Fibroblast of upper back skin (primary cell): ENCODE results near the gene CLDN7.

Experiments
- DNase-seq: peaks from one replicate; pipeline ENCODE4 v3.0.0-alpha.2; 2013

Gene CLDN7

DNA sequence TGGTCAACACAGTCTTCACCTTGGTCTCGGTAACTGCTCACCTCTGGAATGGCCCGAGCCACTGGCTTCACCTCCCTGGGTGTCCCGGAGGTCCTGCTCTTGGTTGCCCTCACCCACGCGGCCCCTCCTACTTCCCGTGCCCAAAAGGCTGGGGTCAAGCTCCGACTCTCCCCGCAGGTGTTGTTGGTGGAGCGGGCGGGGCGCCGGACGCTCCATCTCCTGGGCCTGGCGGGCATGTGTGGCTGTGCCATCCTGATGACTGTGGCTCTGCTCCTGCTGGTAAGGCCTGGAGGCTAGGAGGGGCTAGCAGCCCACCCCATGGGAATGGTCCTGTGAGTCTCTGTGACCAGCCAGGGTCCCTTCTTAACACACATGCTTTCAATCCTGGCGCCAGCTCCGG lies 22.6 kb upstream of the CLDN7 start:
- DNase-seq: no peak

DNA sequence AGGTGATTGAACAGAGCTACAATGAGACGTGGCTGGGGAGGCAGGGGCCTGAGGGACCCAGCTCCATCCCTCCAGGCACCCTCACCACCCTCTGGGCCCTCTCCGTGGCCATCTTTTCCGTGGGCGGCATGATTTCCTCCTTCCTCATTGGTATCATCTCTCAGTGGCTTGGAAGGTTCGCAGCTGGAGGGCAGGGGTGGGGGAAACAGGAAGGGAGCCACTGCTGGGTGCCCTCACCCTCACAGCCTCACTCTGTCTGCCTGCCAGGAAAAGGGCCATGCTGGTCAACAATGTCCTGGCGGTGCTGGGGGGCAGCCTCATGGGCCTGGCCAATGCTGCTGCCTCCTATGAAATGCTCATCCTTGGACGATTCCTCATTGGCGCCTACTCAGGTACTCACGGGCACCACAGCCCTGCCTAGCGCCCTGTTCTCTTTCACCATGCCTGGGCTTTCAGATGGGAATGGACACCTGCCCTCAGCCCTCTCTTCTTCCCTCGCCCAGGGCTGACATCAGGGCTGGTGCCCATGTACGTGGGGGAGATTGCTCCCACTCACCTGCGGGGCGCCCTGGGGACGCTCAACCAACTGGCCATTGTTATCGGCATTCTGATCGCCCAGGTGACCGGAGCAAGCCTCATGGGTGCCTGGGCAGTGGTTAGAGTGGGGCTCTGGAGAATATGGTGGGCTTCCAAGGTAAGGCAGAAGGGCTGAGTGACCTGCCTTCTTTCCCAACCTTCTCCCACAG lies 21.4 kb upstream of the CLDN7 start:
- no peak for DNase-seq

DNA sequence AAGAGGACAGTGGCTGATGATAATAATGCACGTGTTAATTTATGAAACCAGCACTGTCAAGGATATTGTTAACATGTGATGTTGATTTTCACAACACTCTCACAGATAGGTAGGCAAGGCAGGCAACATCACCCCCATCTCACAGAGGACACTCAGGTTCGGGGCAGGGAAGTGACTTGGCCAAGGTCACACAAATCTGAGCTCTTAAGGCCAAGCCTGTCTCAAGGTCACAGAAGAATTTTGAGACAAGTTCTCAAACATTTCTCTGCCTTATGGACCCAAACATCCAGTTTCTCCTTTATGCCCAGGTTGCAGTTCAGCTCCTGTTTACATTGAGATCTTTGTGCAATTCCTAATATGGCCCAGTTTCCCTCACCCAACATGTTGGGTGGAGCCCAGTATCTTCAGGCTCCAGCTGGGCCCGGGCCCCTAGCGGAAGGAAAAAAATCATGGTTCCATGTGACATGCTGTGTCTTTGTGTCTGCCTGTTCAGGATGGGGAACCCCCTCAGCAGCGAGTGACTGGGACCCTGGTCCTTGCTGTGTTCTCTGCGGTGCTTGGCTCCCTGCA lies 20.6 kb upstream of the CLDN7 start:
- DNase-seq: no peak

DNA sequence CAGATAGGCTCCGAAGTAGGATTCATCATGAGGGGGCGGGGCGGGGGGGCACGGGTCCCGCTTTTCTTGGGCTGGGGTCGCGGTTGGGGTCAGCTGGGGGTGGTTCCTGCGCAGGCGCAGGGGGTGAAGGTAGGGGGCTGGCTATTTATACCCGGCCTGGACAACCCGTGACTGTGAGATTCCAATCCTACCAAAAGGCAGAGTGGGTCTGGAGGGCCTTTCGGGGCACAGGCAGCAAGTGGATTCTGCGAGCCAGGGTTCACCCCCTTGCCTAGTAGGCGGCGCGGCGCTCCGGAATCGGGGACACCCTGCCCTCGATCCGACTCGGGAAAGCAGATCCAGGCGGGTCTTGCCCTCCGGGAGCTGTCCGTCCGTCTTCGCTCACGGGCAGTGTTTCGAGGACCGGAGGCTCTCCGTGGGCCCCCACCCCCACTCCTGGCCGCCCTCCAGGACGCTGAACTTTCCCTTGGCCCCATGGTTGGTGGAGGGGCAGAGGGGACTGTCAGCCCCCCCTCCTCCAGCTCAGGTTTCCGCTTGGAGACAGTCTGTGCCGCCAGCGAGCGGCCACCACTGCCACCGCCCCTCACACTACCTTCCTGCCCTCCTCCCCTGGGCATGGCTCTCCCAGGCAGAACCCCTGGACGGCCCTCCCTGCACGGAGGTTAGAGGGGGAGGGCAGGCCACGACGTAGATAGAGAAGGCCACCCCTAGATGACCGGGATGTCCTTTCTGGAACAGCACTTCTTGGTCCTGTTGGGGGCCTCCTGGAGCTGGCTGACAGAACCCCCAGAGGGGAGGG lies 19.9 kb upstream of the CLDN7 start:
- no peak for DNase-seq

DNA sequence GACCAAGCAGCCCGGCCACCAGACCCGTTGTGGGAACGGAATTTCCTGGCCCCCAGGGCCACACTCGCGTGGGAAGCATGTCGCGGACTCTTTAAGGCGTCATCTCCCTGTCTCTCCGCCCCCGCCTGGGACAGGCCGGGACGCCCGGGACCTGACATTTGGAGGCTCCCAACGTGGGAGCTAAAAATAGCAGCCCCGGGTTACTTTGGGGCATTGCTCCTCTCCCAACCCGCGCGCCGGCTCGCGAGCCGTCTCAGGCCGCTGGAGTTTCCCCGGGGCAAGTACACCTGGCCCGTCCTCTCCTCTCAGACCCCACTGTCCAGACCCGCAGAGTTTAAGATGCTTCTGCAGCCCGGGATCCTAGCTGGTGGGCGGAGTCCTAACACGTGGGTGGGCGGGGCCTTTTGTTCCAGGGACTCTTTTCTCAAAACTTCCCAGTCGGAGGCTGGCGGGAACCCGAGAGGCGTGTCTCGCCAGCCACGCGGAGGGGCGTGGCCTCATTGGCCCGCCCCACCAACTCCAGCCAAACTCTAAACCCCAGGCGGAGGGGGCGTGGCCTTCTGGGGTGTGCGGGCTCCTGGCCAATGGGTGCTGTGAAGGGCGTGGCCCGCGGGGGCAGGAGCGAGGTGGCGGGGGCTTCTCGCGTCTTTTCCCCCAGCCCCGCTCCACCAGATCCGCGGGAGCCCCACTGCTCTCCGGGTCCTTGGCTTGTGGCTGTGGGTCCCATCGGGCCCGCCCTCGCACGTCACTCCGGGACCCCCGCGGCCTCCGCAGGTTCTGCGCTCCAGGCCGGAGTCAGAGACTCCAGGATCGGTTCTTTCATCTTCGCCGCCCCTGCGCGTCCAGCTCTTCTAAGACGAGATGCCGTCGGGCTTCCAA lies 19.0 kb upstream of the CLDN7 start, which contains the start of gene SLC2A4:
Gene SLC2A4 (plus strand): TSS at position 645 of the 879 bp plus-strand sequence. CDS start 217 bp downstream, at position 862.
- DNase-seq: peak; percentile 92

DNA sequence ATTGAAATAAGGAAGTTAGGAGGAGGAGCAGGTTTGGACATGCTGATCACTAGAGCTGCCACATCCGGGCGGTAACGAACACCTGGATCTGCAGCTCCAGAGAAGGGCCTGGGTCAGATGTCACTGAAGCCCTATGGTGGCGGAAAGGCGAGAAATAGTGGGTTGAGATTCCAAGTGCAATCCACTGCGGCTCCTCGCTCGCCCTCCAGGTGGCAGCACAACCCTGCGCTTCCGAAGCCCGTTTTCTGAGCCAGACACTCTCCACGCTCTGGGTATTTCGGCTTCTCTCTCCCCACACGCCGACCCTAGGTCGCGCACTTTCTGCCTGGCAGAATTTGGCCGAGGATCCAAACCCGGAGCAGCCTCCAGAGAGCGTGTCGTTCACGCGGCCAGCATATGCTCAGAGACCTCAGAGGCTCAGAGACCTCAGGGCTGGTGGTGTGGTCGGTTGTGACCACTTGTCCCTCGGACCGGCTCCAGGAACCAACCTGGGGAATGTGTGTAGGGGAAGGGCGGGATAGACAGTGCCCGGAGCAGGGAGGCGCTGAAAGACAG lies 18.3 kb upstream of the CLDN7 start:
- DNase-seq: peak; percentile 62

DNA sequence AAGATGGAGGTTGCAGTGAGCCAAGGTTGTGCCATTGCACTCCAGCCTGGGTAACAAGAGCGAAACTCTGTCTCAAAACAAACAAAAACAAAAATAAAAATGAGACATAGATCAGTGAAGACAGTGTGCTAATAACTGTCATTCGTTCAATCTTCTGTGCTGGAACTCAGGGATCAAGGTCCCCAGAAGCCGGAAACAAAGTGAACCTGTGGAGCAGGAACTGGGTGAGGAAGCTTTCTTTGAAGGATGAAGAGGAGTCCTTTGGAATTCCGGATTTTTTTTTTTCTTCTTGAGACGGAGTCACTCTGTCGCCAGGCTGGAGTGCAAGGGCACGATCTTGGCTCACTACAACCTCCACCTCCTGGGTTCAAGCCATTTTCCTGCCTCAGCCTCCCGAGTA lies 17.2 kb upstream of the CLDN7 start:
- DNase-seq: no peak

DNA sequence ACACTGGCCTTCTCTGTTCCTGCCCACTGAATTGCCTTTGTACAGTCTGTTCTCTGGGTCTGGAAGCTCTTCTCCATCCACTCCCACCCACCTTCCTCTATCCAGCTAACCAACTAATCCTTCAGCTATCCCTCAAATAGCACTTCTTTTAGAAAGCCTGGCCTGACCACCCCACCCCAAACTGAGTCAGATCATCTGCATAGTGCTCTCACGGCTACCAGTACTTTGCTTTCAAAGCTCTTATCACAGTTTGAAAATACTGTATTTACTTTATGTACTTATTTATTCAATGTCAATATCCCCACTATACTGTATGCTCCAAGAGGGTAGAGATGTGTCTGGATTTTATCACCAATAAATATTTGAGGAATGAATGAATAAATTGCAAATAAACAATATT lies 4.5 kb upstream of the CLDN7 start:
- DNase-seq: no peak

DNA sequence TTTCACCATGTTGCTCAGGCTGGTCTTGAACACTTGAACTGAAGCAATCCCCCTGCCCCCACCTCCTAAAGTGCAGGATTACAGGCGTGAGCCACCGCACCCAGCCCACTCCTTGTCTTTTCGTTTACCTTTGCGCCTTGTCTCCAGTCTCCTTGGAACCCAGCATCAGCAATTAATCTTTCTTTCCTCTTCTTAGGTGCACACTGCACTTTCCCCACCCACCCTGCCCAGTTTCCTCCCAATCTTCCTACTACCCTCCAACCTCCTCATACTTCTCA lies 1.5 kb upstream of the CLDN7 start:
- DNase-seq: no peak

DNA sequence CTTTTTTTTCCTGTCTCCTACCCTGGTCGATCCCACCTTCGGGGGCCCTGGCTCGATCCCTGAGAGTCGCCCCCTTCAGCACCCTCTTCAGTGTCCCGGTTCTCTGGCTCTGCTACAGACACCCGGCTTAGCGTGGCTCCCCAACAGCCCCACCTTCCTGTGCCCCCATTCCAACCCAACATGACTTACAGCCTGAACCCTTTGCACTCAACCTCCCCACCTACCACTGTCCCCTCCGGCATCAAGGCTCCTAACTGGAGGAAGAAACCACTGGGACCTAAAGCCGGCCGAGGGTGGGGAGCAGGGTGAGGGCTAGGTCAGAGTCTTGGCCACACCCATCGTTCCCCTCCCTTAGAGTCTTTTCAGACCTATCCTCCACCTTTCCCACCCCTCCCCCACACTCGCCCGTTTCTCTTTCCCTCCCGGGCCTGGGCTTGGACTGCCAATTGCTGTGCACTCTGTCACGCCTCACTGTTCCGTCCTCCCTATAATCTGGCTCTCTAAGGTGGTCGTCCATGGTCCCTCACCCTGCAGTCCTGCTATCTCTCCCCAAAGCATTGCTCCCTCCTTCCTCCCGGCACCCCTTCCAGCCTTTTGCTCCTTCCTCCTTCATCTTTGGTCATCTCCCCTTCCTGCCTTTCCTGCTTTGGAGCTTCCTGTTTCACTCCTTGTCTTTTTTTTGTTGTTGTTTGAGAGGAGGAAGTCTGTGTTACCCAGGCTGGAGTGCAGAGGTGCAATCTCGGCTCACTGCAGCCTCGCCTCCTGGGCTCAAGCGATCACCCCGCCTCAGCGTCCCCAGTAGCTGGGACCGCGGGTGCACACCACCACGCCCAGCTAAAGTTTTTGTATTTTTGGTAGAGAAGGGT lies 890 bp upstream of the CLDN7 start:
- DNase-seq: no peak

DNA sequence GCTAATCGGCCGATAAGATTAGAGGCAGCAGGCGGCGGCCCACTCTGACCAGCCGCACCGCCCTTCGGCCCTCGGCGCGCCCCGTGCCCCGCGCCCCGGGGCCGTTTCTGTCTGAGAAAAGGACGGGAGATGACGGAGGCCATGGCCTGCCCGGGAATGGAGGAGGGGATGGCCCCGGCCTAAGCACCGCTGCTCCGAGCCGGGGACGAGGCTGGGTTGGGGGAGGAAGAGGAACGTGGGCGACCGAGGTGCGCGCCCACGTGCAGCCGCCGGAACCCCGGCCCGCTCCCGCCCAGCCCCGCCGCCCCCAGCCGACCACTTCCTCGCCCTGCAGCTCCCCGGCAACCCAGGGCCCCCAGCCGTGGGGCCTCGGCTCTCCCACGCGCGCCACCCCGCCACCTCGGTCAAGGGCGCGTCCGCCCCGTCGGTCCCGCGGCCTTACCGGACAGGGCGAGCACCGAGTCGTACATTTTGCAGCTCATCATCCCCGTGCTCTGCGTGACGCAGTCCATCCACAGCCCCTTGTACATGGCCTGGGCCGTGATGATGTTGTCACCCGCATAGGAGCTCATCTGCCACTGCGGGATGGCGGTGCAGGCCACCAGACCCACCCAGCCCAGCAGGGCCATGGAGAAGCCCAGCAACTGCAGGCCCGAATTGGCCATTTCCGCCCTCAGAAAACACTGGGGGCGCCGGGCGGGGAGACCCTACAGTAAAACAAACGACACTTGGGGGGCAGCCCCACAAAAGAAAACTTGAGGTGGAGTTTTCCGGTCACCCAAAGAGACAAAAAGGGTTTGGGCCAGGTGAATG lies 693 bp downstream of the CLDN7 start:
- no peak for DNase-seq

DNA sequence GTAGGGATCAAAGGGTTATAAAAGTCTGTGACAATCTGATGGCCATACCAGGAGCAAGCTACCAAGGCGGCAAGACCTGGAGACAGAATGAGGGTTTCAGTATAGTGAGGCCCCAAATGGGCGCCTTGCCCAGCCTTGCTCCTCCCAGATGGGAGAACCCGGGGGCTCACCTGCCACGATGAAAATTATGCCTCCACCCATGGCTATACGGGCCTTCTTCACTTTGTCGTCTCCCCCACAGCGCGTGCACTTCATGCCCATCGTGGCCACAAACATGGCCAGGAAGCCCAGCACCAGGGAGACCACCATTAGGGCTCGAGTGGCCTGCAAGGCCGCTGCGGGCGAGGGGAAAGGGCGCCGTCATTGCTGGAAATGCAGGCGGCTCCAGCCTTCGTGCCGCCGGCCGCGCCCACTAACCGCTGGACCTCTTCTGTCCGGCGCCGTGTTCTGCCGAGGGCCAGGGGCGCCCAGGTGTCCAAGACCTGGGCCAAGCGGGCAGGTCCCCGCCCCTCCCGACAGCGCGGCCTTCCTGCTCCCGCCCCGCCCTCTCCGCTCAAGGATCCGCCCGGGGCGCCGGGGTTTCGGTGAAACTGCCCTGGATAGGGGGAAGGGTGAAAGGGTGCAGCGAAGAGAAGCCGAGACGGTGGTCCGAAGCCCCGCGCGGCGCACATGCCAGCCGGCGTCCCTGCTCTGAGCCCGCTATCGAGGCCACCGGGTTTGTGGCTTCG lies 1.5 kb downstream of the CLDN7 start:
- no peak for DNase-seq

DNA sequence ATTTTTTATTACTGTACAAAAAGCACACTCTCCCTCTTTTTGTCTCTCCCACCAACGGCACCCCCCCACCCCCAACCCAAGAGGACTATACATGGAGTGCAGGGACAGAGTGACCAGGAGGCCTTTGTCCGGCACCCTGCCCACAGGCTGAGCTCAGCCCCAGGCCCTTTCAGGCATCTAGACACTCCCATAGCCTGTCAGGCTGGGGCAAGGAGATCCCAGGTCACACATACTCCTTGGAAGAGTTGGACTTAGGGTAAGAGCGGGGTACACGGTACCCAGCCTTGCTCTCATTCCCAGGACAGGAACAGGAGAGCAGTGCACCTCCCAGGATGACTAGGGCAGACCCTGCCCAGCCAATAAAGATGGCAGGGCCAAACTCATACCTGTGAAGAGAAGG lies 2.1 kb downstream of the CLDN7 start:
- DNase-seq: no peak

DNA sequence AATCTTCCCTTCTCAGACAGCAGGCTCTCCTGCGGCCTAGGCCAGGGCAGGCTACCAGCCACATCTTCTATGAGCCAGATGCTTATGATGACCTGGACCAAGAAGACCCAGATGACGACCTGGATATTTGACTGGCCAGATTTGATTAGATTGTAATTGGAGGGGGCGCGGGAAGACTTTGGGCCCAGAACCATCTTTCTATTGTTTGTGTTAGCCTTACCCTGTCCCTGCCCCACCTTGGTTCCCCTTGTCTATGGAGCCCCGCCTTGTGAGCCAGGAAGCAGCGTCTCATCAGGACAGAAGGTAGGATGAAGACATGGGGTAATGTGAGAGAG lies 2.8 kb downstream of the CLDN7 start:
- no peak for DNase-seq

DNA sequence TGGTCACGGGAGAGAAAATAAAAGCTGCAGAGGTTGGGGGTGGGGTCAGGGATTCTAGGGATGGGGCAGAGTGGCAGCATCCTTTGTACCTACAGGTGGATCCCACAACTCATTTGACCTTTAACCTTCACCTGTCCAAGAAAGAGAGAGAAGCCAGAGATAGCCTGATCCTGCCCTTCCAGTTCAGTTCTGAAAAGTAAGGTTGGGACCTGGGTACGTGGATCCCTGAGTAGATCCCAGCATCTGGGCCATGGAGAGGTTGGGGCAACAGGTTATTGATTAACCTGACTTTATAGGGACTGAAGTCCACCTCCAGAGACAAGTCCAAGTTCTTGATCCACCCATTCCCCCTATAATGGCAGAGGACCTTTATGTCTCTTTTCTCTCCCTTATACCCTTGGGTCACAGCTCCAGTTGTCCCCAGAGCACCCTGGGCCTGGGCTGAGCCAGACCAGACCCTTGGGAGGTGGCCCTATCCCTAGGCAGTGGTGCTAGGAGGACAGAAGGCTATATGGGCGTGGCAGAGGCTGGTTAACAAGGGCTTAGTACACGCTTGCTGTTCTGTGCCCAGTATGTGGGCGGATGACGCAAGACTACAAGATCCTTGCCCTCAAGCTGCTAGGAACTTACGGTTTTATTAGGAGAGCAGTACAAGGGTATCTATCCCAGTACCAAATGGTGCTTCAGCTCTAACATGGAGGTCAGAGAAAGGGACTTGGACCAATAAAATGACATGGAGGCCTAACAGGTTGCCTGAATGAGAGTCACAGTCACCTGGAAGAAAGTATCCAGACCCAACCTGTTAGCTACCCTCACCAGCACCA lies 3.3 kb downstream of the CLDN7 start:
- DNase-seq: no peak

DNA sequence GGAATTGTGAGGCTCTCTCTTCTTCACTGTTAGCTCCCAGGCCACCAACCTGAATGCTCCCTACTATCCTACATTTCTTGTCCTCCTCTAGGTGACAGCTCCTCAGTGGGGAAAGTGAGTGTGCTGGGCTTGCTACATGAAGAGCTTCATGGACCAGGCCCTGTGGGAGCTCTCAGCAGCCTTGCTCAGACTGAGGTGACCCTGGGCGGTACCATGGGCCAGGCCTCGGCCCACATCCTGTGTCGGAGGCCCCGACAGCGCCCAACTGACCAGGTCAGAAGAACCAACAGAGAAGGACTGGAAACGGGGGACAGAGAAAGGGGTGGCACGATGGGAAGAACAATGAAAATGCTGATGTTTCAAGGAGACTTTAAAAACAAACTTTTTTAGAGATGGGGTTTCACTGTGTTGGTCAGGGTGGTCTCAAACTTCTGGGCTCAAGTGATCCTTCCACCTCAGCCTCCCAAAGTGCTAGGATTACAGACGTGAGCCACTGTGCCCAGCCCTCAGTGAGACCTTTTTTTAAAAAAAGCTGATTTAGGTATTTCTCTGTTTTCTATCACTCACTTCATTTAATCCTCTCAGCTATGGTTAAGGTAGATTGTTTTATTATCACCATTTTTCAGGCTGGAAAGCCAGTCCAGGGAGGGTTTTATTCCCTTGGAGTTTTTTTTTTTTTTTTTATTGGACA lies 5.4 kb downstream of the CLDN7 start:
- DNase-seq: no peak

DNA sequence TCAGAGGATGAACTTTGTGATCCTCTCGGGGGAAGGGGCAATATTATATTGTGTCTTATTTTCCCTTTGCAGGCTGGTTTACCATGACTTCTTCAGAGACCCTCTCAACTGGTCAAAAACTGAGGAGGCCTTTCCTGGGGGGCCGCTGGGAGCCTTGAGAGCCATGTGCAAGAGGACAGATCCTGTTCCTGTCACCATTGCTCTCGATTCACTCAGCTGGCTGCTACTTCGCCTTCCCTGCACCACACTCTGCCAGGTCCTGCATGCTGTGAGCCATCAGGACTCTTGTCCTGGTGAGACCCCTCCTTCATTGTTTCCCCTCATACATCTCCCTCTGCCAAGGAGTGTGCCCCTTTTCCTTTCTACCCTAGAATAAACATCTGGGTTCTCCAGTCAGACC lies 7.8 kb downstream of the CLDN7 start:
- no peak for DNase-seq

DNA sequence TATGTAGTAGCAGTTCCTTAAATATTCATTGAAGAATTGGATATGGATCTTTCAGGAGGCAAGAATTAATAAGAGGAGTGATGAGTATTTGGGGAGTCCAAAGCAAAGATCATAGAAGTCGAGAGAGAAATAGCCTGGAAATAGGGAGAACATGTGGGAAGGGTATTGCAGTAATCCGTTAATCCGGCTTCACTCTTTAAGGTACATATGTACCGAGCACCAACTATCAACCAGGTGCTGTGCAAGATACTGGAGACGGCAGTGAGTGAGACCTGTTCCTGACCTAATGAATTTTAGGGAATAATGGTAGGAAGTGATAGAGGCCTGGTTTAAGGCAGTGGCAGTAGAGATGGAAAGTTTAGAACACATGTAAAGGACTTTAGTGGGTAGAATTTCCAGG lies 9.2 kb downstream of the CLDN7 start:
- DNase-seq: no peak
